Body of pancreas (tissue), 4 donors: ENCODE data around the gene SEL1L.

ENCODE experiments used
- POLR2A ChIP-seq, 3 donors: fragments of 450-650 bp; IDR thresholded peaks; one replicate each; pipeline ENCODE4 v1.6.1; 2016; ENCODE audit warnings: antibody characterized with exemption in 3 of 3, mild to moderate bottlenecking in 2 of 3
- TF ChIP-seq, protein P1 (sequence below), 7 experiments: fragments of 450-650 bp in 4 of 7; fragments of 200-600 bp in 3 of 7; sonication (generic) in 3 of 7; IDR thresholded peaks; one replicate each; pipeline ENCODE4 v1.5.1; 2016 to 2019; ENCODE audit warnings: antibody characterized with exemption in 7 of 7

DNA sequence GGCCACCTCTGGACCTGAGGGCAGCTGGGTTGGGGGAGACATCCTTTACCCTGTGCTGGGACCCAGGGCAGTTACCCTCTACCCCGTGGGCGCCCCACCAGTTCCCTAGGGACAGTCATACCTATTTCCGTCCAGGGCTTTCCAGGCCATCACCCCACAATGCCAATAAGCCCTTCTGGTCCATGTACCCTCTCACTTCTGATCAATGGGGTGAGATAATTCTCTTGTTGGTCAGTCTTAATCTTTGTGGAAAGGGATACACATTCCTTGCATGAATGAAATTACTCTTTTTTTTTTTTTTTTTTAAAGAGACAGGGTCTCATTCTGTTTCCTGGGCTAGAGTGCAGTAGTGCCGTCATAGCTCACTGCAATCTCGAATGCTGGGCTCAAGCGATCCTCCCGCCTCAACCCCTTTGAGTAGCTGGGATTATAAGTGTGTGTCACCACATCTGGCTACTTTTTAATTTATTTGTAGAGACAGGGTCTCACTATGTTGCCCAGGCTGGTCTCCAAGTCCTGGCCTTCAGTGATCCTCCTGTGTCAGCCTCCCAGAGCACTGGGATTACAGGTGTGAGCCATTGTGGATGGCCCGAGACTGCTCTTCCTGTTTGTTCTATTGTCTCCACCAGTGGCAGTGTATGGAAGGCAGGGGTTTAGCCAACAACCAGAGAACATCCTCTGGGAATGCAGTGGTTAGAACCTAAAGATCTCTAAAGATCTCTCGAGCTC is 87.2 kb downstream of the SEL1L start:
- TF ChIP-seq, protein P1, sequence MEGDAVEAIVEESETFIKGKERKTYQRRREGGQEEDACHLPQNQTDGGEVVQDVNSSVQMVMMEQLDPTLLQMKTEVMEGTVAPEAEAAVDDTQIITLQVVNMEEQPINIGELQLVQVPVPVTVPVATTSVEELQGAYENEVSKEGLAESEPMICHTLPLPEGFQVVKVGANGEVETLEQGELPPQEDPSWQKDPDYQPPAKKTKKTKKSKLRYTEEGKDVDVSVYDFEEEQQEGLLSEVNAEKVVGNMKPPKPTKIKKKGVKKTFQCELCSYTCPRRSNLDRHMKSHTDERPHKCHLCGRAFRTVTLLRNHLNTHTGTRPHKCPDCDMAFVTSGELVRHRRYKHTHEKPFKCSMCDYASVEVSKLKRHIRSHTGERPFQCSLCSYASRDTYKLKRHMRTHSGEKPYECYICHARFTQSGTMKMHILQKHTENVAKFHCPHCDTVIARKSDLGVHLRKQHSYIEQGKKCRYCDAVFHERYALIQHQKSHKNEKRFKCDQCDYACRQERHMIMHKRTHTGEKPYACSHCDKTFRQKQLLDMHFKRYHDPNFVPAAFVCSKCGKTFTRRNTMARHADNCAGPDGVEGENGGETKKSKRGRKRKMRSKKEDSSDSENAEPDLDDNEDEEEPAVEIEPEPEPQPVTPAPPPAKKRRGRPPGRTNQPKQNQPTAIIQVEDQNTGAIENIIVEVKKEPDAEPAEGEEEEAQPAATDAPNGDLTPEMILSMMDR (IDR thresholded peaks at IDR 0.05): no peak
- no peak for TF ChIP-seq POLR2A (IDR thresholded peaks at IDR 0.05)
